Measurements from ENCODE around the gene MTPN. TPM values are rescaled to one million over a fixed set of nuclear protein-coding genes. Genes with fewer than 3 reads are reported as not detected.

MTPN gene
- total RNA-seq, 1 experiment from 2014 or later = 67.9 TPM

DNA sequence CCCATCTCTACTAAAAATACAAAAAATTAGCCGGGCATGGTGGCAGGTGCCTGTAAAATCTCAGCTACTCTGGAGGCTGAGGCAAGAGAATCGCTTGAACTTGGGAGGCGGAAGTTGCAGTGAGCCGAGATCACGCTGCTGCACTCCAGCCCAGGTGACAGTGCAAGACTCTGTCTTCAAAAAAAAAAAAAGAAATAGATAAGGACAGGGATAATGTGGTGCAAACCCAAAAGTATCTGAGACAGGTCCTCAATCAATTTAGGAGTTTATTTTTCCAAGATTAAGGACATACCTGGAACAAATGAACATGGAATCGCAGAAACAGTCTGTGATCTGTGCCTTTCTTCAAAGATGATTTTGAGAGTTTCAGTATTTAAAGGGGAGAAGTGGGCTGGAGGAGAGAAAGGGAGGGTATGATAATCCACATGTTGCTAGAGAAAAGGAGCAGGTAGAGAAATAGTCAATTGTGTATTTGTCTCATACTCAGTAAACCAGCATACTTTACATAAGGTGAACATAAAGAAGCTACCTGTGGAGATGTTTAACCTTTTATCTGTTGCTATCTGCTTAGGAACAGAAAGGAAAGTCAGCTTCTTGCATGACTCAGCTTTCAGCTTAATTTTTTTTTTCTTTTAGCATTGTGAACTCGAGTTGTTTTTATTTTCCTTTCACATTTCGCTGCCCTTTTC lies 4.9 kb upstream of the MTPN start:
- DNase-seq (ENCODE audit: low spot score) = no peak

DNA sequence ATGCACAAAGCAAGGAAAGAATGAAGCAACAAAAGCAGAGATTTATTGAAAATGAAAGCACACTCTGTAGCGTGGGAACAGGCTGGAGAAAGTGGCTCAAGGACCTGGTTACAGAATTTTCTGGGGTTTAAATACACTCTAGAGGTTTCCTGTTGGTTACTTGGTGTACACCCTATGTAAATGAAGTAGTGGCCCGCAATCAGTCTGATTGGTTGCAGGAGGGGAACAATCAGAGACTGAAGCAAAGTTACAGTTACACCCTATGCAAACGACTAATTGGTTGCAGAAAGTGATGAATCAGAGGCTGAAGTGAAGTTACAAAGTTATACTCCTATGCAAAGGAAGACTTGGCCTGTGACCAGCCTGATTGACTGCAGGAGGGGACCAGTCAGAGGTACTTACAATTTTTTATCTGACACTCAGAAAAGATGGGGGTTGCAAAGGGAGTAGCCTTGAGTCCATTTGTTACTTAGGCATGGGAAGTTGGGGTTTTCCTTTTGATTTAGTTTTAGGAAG lies 3.6 kb upstream of the MTPN start:
- no peak for DNase-seq (ENCODE audit: low spot score)

DNA sequence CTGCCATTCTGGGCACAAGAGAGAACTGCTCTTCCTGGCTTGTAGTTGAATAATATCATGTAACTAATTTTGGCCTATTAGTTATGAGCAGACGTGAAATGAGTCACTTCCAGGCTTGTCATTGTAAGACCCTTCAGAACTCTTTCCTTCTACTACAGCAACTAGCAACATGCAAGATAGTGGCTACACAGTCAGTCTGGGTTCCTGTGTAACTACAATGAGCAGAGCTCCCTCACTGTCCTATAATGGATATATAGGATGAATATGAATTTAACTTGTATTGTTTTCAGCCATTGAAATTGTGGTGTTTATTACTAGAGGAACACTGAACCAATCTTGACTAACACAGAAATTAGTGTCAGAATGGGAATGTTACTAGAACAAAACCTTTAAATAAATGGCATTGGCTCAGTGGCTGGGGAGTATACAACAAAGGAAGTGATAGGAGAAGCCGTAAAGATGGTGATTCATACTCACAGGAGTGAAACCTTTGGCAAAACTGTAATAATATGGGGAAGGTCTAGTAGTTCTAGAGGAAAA lies 2.9 kb upstream of the MTPN start:
- DNase-seq (ENCODE audit: low spot score) = no peak

DNA sequence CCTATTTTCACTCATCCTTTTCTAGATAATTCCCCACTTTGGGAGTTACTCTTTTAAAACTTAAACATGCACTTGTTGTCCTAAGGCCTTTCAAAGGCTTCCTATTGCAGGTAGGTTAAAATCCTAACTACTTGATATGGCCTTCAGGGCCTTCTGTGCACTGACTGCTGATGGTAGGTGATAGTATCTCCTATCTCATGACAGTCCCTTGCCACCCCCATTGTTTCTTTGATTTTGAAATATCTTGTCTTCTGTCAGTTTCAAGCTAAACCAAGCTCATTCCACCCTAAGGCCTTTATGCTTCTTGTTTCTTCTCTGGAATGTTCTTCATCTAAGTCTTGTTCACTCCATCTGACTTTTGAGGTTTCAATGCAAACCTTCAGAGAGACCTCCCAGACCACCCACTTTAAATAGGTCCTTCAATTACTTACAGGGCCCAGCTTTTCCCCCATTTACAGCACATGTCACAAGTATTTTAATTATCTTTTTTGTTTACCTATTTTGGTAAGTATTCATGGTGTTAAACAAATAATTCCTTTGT lies 2.4 kb upstream of the MTPN start:
- DNase-seq (ENCODE audit: low spot score) = no peak

DNA sequence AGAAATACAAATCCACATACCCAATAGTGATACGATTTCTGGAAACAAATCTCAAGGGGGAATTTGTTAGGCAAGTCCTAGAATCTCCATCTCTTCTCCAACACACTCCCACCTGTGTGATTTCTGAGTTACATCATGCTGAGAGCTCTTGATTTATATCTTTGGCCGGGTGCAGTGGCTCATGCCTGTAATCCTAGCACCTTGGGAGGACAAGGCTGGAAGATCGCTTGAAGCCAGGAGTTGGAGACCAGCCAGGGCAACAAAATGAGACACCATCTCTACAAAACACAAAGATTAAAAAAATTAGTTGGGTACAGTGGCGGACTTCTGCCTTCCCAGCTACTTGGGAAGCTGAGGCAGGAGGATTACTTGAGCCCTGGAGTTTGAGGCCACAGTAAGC lies 1.5 kb upstream of the MTPN start:
- DNase-seq (ENCODE audit: low spot score) = no peak

- DNase-seq (ENCODE audit: low spot score) = no peak
These were observed 545 bp upstream of the MTPN start for GRCh38 chr7:135977742-135978066.

DNA sequence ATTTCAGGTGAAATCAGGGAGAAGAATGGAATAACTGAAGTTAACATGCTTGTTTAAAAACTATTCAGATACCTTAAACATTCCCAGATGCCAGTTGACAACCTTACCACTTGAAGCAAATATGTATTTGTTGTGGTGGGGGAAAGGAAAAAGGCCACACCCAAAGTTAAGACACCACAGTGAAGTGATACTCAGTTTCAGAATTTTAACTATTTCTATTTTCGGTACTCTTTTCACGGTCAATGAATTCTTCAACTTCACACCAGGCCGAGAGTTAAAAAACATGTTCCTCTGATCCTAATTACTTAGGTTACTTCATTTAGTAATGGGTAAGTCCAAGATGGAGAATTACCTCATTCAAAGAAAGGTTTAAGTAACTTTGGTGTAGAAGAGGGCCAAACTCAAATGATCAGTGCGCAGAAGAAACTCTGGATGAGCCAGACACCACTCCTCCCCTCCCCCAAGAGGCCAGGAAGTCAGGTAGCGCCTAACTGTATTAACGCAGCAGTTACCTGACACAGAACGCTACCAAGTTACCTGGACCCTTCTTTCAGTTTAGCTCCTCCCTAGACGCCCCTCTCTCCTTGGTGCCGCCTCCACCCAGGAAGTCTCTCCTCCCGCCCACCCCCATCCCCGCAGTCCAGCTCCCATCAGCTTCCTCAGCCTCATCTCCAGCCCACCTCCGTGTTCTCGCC lies 700 bp downstream of the MTPN start:
- peak; percentile 54 for DNase-seq (ENCODE audit: low spot score)

GRCh38 chr7:135975166-135975565 lies 2.0 kb downstream of the MTPN start:
- no peak for DNase-seq (ENCODE audit: low spot score)

DNA sequence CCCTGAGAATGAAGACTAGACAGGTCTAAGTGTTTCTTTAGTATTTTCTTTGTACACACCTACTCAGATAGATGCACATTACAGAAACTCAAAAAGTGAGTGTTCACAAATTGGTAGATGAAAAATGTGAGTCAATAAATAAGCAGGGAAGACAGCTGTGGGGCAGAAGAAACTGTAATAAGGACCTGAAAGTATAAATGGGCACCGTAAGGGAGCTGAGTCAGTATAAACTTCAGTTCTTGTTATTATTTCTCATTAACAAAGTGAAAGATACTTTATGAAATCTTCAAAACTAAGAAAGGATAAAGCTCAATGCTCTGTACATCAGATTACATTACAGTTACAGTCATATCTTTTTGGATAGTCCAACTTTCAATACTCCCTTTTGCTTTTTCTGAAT lies 2.5 kb downstream of the MTPN start:
- DNase-seq (ENCODE audit: low spot score) = no peak

DNA sequence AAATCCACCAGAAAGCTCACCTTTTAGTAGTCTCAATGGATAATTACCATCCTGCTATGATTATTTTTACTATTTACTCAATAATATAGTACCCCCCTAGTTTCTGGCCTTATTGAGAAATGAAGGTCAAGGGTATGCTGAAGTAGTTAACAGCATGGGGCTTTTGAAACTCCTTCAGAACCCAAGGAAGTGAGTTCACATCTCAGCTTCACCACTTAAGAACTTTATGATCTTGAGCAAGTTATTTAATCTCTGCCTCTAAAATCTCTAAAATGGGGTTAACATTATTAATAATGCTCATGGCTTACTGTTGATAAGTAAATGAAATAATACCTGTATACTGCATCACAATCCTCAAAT lies 5.8 kb downstream of the MTPN start:
- DNase-seq (ENCODE audit: low spot score) = no peak

- no peak for DNase-seq (ENCODE audit: low spot score)
These were observed 6.3 kb downstream of the MTPN start for GRCh38 chr7:135970682-135971365.

DNA sequence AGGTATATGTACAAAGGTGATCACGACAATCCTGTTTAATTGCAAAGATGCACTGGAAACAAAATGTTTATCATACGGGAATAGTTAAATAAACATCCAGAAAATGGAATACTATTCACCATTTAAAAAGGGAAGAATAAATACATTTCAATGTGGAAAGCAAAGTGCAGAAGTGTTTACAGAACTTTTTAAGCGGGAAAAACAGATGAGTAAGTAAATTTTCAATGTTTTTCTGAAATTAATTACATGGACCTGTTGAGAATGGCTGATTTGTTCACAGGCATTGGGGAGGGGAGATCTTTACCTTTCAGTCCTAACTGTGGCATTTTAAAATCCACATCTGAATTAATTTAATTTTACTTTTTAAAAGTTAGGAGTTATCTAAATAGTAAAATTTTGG lies 7.1 kb downstream of the MTPN start:
- no peak for DNase-seq (ENCODE audit: low spot score)

GRCh38 chr7:135966341-135967043 lies 10.7 kb downstream of the MTPN start:
- DNase-seq (ENCODE audit: low spot score) = no peak

- DNase-seq (ENCODE audit: low spot score) = no peak
These were observed 11.6 kb downstream of the MTPN start for GRCh38 chr7:135965602-135966001.

DNA sequence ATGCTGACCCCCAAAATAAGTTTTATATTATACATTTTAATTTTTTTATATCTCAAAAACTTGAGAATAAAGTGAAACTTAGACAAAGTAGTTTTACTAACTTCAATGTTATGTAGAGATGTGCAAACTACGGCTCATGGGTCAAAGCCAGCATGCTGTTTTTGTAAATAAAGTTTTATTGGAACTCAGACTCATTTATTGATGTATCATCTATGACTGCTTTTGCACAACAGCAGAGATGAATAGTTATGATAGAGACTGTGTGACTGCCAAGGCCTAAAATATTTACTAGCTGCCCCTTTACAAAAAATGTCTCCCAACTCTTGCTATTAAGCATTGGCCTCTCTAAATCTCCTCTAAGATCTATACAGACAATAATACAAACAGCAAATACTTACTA lies 12.4 kb downstream of the MTPN start:
- DNase-seq (ENCODE audit: low spot score) = no peak

- no peak for DNase-seq (ENCODE audit: low spot score)
These were observed 12.9 kb downstream of the MTPN start for GRCh38 chr7:135964274-135964673.

DNA sequence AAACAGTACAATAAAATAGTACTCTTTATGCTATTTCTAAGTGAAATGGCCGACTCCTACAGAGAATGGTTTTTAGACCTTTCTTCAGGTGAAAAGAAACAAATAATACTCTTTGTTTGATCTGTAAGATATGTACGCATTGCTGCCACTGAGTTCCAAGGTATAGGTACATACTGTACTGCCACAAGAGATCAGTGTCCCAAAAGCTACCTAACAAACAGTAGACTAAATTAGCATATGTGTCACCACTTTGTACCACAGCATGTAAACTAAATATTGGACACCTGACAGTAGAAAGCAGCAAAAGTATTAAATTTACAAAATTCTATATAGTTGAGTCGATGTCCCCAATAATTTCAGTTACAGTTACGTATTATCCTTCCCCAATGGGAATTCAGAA lies 14.4 kb downstream of the MTPN start:
- no peak for DNase-seq (ENCODE audit: low spot score)

- DNase-seq (ENCODE audit: low spot score) = no peak
These were observed 16.3 kb downstream of the MTPN start for GRCh38 chr7:135960709-135961451.

DNA sequence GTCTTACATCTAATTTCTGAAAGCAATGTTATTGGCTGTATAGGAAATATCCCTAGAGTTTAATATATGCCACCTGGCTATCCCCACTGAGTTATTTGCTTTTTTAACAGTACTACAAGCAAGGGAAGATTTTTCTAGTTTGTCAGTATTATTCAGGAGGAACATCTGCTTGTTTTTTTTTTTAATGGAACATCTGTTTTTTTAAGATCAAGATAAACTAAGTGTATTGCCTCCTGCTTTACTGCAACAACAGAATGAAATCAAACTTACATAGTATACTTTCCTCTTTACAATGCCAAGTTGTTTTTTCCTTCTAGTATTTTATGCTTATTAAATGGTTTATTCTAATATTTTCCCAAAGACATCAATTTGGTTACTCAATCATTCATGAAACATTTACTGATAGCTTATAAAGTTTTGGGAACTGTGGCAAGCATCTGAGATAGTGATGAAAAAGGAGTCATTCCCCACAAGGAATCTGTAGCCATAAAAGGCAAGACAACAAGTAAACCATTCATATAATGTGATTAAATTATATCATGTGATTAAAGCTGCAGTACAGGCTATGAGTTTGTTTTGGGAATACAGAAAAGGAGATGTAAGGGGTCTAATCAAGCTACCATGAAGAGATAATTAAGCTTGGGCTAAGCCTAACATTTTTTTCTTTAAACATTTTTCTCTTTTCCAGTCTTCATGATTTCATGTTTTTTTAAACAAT lies 17.4 kb downstream of the MTPN start:
- DNase-seq (ENCODE audit: low spot score) = no peak

DNA sequence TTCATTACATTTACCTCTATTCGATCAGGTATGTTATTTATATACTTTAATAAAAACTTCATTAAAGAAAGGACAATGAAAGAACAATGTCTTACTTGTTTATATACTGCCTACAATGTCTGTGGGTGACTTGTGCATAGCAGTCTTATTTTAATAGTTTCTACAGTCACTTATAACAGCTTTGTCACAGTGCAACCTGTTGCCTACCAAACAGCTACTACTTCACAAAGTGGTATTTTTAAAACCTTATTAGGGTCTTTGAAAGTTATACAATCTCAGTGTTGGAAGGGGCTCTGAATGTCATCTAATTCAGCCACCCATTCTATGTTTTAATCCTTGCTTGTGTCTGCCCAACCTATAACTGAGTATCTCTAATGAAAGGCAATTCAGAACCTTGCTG lies 19.0 kb downstream of the MTPN start:
- DNase-seq (ENCODE audit: low spot score) = no peak

Data from HT-29 (cell line).